ENCODE data around the gene EFS.
"Not testable (repeated sequence)": the region's sequence is repeated elsewhere in the genome, so short reads cannot be mapped to it uniquely, and the experiment has no call there.

EFS gene

GRCh38 chr14:23399136-23399535 lies 34.2 kb upstream of the EFS start:
- no peak for DNase-seq (ENCODE audit: low spot score)

- DNase-seq (ENCODE audit: low spot score) = no peak
Observed at GRCh38 chr14:23398348-23398747, 33.4 kb upstream of the EFS start.

- DNase-seq (ENCODE audit: low spot score) = no peak
Observed at GRCh38 chr14:23396781-23397407, 31.9 kb upstream of the EFS start.

GRCh38 chr14:23396126-23396525 lies 31.2 kb upstream of the EFS start:
- no peak for DNase-seq (ENCODE audit: low spot score)

- DNase-seq (ENCODE audit: low spot score) = no peak
Observed at GRCh38 chr14:23392613-23393012, 27.6 kb upstream of the EFS start.

- DNase-seq (ENCODE audit: low spot score) = not testable (repeated sequence)
Observed at GRCh38 chr14:23389871-23390270, 24.9 kb upstream of the EFS start.

- DNase-seq (ENCODE audit: low spot score) = no peak
Observed at GRCh38 chr14:23389396-23389795, 24.4 kb upstream of the EFS start.

GRCh38 chr14:23388996-23389395 lies 24.0 kb upstream of the EFS start:
- DNase-seq (ENCODE audit: low spot score) = no peak

- DNase-seq (ENCODE audit: low spot score) = no peak
Observed at GRCh38 chr14:23387916-23388882, 23.2 kb upstream of the EFS start.

- no peak for DNase-seq (ENCODE audit: low spot score)
Observed at GRCh38 chr14:23386999-23387398, 22.0 kb upstream of the EFS start.

GRCh38 chr14:23386266-23386657 lies 21.3 kb upstream of the EFS start:
- DNase-seq (ENCODE audit: low spot score) = not testable (repeated sequence)

GRCh38 chr14:23385642-23386265 lies 20.8 kb upstream of the EFS start:
- no peak for DNase-seq (ENCODE audit: low spot score)

- DNase-seq (ENCODE audit: low spot score) = no peak
Observed at GRCh38 chr14:23385244-23385641, 20.3 kb upstream of the EFS start.

GRCh38 chr14:23384364-23385080 lies 19.6 kb upstream of the EFS start:
- no peak for DNase-seq (ENCODE audit: low spot score)

GRCh38 chr14:23382731-23383440 lies 17.9 kb upstream of the EFS start:
- no peak for DNase-seq (ENCODE audit: low spot score)

- DNase-seq (ENCODE audit: low spot score) = no peak
Observed at GRCh38 chr14:23382276-23382675, 17.3 kb upstream of the EFS start.

- DNase-seq (ENCODE audit: low spot score) = no peak
Observed at GRCh38 chr14:23381871-23382270, 16.9 kb upstream of the EFS start.

- DNase-seq (ENCODE audit: low spot score) = no peak
Observed at GRCh38 chr14:23380976-23381375, 16.0 kb upstream of the EFS start.

GRCh38 chr14:23380197-23380914 lies 15.4 kb upstream of the EFS start:
- no peak for DNase-seq (ENCODE audit: low spot score)

GRCh38 chr14:23379366-23380196 lies 14.6 kb upstream of the EFS start:
- DNase-seq (ENCODE audit: low spot score) = peak; percentile 71

Data from hematopoietic multipotent progenitor cell treated with erythropoietin and hydrocortisone succinate and interleukin-3 and kit ligand, for 15 days (in vitro differentiated cells).